Hematopoietic multipotent progenitor cell treated with erythropoietin and hydrocortisone succinate and interleukin-3 and kit ligand, for 8 days (in vitro differentiated cells): ENCODE results near the gene ITGA5.

ENCODE experiments used
- DNase-seq: peaks from one replicate; pipeline ENCODE4 v3.0.0-alpha.2; 2015

The ITGA5 gene

GRCh38 chr12:54349036-54349435 lies 70.0 kb downstream of the ITGA5 start:
- DNase-seq: no peak
